ENCODE results near the gene TNK2.
A peak's percentile ranks its signal among the peaks of the same experiment; 100 is the strongest.

TNK2 gene

DNA sequence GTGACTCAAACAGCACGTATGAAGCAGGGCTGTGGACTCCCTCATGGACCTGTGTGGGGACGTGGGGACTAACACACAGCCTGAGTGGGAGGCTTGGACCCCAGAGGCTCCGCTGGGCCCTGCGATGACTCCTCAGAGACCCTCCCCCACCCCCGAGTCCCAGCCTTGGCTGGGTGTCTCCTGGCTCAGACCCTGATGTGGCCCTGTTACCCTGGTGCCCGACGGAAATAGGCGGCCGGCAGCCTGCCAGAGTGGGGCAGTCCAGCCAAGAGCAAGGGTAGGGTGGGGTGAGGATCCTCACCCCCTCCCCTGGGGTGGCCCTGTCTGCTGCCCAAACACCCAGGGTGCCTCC is 15.3 kb downstream of the TNK2 start:
- Histone ChIP-seq H3K36me3 (ENCODE audit: control insufficient read depth, insufficient read depth, low read length) (no peaks in the 10 kb centered on the region), H3K27ac (ENCODE audit: low read depth, low read length) (peak overlapping the region; percentile 63), H3K4me3 (ENCODE audit: low read length) (peak overlapping the region; percentile 37), H3K9ac (ENCODE audit: low read length) (no peak overlapping the region), H3K27me3 (ENCODE audit: control insufficient read depth, insufficient read depth, low read length) (no peaks in the 10 kb centered on the region), H3K4me1 (ENCODE audit: control insufficient read depth, insufficient read depth, low read length) (peaks cover 34% of the 10 kb centered on the region)

DNA sequence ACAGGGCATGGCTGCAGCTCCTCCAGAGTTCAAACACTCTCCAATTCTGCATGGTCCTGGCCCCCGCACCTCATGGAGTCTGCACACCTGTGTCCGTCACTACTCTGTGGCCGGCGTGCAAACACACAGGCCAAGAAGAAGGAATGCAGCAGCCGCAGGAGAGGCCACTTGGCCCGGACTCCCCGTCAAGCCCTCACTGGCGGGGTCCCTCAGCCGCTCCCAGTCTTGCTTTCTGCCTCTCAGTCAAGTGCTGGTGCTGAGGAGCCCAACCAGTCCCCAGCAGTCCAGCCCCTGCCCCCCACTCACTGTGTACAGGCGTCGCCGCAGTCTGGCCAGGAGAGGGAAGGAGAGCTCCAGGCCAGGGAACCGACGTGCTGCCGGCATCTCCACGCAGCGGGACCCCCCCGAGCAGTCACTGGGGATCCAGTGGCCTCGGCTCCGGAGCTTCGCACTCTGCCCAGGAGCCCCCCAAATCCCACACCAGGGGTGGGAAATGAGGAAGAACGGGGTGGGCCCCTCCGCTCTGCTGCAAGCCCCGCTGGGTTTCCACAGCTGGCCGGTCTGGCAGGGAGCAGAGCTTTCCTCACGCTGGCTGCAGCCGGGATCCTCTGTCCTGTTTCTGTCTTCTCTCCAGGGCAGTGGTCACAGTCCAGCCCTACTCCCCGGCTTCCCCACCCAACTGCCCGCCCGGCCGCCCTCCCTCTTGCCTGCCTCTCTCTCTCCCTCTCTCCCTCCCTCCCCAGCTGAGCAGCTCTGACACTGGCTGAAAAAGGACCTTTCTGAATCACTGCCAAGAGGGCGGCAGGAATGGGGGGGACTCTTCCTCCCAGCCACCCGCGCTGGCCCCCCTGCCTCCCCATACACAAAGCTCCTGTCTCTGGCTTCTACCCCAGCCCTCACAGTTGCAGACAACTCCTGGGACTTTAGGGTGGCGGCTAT is 16.0 kb downstream of the TNK2 start:
- peak overlapping the region; percentile 63 for H3K27ac ChIP-seq (ENCODE audit: low read depth, low read length)
- peaks cover 34% of the 10 kb centered on the region for H3K4me1 ChIP-seq (ENCODE audit: control insufficient read depth, insufficient read depth, low read length)
- no peak overlapping the region for H3K9ac ChIP-seq (ENCODE audit: low read length)
- no peaks in the 10 kb centered on the region for H3K36me3 ChIP-seq (ENCODE audit: control insufficient read depth, insufficient read depth, low read length)
- no peaks in the 10 kb centered on the region for H3K27me3 ChIP-seq (ENCODE audit: control insufficient read depth, insufficient read depth, low read length)
- peak overlapping the region; percentile 47 for H3K4me3 ChIP-seq (ENCODE audit: low read length)

DNA sequence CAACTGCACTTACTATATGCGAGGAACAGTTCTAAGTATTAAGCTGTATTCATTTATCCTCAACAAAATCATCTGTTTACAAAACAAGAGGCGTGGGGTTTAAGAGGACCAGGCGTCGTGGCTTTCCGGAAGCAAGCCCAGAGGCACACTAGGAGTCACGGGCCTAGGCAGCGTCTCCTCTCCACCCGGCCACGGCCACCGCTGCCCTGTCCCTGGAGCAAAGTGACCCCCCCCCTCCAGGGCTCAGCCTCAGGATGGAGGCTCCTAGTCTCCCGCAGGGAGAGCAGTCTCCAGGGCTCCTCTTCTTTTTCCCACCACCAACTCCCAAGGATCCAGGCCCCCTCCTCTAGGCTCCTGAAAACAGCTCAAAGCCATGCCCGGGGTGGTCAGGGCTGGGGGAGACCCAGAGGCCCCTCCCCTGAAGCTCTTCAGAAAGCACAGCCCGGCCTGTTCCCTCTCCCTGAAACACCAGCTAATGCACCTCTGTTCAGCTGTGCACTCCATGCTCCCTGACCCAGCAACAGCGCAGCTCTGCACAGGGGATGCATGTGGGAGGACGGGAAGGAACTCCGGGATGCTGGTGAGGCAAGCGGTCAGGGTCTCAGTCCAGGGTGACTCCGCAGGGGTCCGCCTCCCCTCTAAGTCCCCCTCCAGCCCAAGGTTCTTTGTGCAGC is 16.8 kb downstream of the TNK2 start:
- Histone ChIP-seq H3K4me3 (ENCODE audit: low read length) (peak overlapping the region; percentile 47), H3K27ac (ENCODE audit: low read depth, low read length) (no peak overlapping the region), H3K27me3 (ENCODE audit: control insufficient read depth, insufficient read depth, low read length) (no peaks in the 10 kb centered on the region), H3K9ac (ENCODE audit: low read length) (no peak overlapping the region), H3K4me1 (ENCODE audit: control insufficient read depth, insufficient read depth, low read length) (peaks cover 29% of the 10 kb centered on the region), H3K36me3 (ENCODE audit: control insufficient read depth, insufficient read depth, low read length) (no peaks in the 10 kb centered on the region)

DNA sequence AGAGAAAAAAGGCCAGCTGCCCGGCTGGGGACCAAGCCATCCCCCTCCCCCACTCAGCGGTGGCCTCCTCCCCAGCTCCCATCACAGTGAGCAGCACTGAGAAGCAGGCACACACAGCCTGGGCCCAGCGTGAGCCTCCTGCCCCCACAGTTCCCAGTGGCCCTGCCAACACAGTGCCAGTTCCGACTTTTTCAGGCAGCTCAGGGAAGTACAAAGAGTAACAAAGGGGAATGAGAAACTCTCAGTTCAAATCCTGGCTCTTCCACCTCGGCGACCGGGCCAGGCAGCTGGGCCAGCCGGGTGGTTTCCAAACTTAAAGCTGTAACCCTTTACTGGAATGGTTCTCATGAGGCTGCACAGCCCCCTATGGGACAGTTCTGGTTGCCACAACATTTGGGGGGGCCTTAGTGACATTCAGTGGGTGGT is 18.5 kb downstream of the TNK2 start:
- Histone ChIP-seq H3K36me3 (ENCODE audit: control insufficient read depth, insufficient read depth, low read length) (no peaks in the 10 kb centered on the region), H3K4me3 (ENCODE audit: low read length) (no peak overlapping the region), H3K27ac (ENCODE audit: low read depth, low read length) (no peak overlapping the region), H3K27me3 (ENCODE audit: control insufficient read depth, insufficient read depth, low read length) (no peaks in the 10 kb centered on the region), H3K9ac (ENCODE audit: low read length) (no peak overlapping the region), H3K4me1 (ENCODE audit: control insufficient read depth, insufficient read depth, low read length) (peaks cover 22% of the 10 kb centered on the region)

DNA sequence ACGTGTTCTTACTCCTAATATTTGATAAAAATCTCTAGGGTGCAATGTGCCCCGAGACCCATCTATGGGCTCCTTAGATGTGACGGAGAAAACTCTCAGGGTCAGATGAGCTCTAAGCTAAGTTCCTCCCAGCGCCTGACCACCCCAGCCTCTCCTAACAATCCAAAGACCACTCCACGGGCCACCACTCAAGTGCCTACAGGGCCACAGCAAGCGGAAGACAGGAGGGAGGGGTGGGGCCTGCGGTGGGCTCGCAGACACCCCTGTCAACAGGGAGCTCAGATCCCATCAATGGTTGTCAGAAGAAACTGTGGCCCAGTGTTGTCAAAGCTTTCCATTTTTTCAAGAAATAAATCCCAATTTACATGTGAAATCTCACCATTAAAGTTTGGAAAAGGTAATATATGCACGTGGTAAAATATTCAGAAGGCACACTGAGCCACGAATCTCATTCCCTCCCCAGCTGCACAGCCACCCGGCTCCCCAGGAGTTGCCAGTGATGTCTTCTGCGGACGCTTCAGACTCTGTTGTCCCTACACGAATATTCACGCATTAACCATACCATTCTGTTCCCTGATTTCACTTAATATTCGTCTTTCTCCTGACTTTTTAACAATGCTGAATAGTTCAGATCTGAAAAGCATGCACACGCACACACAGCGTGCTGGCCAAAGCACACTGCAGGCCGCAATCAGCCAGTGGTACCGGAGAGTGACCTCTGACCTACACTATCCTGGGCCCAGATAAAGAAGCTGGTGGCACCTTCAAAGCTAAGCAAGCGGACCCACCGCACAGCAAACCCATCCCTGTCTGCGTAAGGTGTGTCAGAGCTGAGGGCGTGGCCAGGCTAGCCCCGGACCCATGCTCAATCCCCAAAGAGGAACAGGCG is 19.1 kb downstream of the TNK2 start:
- no peaks in the 10 kb centered on the region for H3K36me3 ChIP-seq (ENCODE audit: control insufficient read depth, insufficient read depth, low read length)
- H3K27me3 ChIP-seq (ENCODE audit: control insufficient read depth, insufficient read depth, low read length): no peaks in the 10 kb centered on the region
- H3K27ac ChIP-seq (ENCODE audit: low read depth, low read length): no peak overlapping the region
- H3K4me3 ChIP-seq (ENCODE audit: low read length): no peak overlapping the region
- H3K9ac ChIP-seq (ENCODE audit: low read length): no peak overlapping the region
- H3K4me1 ChIP-seq (ENCODE audit: control insufficient read depth, insufficient read depth, low read length): peaks cover 19% of the 10 kb centered on the region

DNA sequence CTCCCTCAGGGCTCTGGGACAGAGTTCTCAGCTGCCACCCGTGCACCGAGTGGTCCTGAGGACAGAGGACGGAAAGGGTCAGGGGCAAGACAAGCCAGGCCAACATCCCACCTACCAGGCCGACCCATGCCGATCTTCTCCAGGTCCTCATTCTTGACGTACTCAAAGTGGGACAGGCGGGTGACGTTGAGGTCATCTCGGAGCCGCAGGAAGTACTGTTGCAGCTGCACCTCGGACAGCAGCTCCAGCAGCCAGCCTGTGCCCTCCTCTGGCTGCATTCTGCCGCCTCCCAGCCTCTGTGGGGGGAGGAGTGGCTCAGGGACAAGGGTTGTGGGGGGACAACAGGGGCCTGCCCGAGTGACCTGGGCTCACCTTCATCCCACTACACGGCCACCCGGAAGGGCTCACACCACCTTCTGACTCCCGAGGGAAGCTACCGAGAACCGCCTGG is 20.0 kb downstream of the TNK2 start:
- no peak overlapping the region for H3K4me3 ChIP-seq (ENCODE audit: low read length)
- H3K4me1 ChIP-seq (ENCODE audit: control insufficient read depth, insufficient read depth, low read length): peaks cover 13% of the 10 kb centered on the region
- H3K27ac ChIP-seq (ENCODE audit: low read depth, low read length): no peak overlapping the region
- peaks cover 3% of the 10 kb centered on the region for H3K36me3 ChIP-seq (ENCODE audit: control insufficient read depth, insufficient read depth, low read length)
- no peak overlapping the region for H3K9ac ChIP-seq (ENCODE audit: low read length)
- H3K27me3 ChIP-seq (ENCODE audit: control insufficient read depth, insufficient read depth, low read length): no peaks in the 10 kb centered on the region

DNA sequence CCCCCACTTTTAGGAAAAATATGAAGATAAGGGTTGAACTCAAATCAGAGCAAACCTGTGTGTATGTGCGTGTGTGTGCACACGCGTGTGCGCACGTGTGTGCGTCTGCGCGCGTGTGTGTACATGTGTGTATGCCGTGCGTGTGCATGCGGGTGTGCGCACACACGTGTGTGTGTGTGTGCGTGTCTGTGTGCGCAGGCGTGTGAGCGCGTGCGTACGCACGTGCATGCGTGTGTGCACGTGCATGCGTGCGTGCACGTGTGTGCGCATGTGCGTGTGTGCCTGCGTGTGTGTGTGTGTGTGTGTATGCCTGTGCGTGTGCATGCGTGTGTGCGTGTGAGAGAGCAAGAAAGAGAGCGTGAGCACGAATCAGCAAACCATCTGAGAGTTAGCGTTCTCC is 20.7 kb downstream of the TNK2 start:
- no peak overlapping the region for H3K27ac ChIP-seq (ENCODE audit: low read depth, low read length)
- no peak overlapping the region for H3K9ac ChIP-seq (ENCODE audit: low read length)
- H3K36me3 ChIP-seq (ENCODE audit: control insufficient read depth, insufficient read depth, low read length): peaks cover 6% of the 10 kb centered on the region
- H3K27me3 ChIP-seq (ENCODE audit: control insufficient read depth, insufficient read depth, low read length): no peaks in the 10 kb centered on the region
- peaks cover 7% of the 10 kb centered on the region for H3K4me1 ChIP-seq (ENCODE audit: control insufficient read depth, insufficient read depth, low read length)
- no peak overlapping the region for H3K4me3 ChIP-seq (ENCODE audit: low read length)

DNA sequence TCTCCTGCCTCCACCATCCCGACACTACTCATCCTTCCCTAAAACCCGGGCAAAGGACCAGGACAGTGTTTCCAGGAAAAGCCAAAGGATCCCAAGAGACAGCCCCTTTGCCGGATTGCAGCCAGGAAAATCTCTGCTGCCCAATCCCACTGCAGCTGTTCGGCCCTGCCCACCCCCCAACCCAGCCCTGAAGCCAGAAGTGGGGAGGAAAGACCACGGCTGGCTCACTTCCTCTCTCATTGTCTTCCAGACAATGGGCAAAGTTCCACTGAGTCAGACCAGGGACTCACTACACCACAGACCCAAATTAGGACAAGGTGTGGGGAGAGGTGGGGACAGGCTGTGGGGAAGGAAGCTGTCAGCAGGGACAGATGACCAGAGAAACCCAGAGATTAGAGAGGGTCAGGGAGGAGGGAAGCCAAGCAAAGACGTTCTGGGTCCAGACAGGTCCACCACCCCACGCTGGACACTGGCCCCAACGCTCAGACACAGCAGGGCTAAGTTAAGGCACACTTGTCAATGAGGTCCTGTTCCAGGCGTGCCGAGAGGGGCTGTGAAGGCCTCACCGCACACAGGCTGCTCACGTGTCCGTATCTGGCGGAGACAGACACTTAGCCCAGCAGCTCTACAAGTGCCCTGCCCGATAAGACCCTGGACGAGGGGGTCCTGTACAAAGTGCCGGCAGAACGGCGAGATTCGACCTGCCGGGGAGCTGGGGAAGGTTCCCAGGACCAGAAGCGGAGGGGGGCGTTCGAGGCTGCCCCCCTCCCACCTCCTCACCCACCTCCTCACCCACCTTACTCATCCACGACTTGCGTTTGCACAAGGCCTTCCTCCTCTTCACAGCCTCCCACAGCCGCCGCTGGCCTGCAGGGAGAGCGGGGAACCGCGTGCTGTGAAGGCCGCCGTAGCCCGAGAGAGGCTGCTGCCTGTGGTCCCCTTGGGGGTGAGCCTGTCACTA is 21.9 kb downstream of the TNK2 start:
- peaks cover 6% of the 10 kb centered on the region for H3K36me3 ChIP-seq (ENCODE audit: control insufficient read depth, insufficient read depth, low read length)
- H3K27me3 ChIP-seq (ENCODE audit: control insufficient read depth, insufficient read depth, low read length): no peaks in the 10 kb centered on the region
- H3K4me3 ChIP-seq (ENCODE audit: low read length): no peak overlapping the region
- no peak overlapping the region for H3K9ac ChIP-seq (ENCODE audit: low read length)
- no peaks in the 10 kb centered on the region for H3K4me1 ChIP-seq (ENCODE audit: control insufficient read depth, insufficient read depth, low read length)
- H3K27ac ChIP-seq (ENCODE audit: low read depth, low read length): no peak overlapping the region

DNA sequence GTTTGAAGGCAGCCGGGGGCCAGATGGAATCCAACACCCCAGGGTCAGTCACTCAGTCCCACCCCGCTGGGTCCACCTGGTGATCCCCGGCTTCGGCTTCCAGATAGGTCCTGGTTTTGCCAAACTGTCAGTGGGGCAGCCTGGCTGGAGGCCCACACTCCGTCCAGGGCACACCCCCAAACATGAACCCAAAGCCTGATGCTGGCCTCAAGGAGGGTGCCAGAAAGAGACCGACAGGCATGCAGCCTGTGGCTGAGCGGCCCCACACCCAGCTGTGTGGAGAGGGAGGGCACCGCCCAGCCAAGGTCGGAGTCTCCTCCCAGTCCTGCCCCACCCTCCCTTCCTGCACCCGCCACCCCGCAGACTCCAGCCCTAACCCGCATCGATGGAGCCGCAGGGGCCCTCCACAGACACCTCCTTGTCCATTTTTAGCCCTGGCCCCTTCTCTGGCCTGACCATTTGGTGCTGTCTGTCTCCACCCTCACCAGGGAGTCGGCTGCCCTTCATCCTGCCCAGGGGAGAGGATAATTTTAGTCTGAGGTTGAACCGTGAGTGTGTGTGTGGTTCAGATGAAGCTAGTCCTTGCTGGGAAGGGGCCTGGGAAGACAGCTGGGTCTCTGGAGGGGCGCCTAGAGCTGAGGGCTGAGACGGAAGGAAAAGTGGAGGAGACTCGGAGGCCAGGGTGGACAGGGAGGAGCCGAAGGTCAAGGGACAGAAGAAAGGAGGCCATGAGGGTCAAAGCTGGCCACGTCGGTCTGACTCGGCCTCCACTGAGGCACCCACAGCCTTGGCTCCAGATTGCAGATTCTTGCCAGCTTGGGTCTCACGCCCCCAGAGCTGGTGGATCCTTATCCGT is 23.1 kb downstream of the TNK2 start:
- no peaks in the 10 kb centered on the region for H3K27me3 ChIP-seq (ENCODE audit: control insufficient read depth, insufficient read depth, low read length)
- H3K4me3 ChIP-seq (ENCODE audit: low read length): no peak overlapping the region
- H3K36me3 ChIP-seq (ENCODE audit: control insufficient read depth, insufficient read depth, low read length): peaks cover 6% of the 10 kb centered on the region
- no peak overlapping the region for H3K9ac ChIP-seq (ENCODE audit: low read length)
- H3K4me1 ChIP-seq (ENCODE audit: control insufficient read depth, insufficient read depth, low read length): no peaks in the 10 kb centered on the region
- H3K27ac ChIP-seq (ENCODE audit: low read depth, low read length): no peak overlapping the region

DNA sequence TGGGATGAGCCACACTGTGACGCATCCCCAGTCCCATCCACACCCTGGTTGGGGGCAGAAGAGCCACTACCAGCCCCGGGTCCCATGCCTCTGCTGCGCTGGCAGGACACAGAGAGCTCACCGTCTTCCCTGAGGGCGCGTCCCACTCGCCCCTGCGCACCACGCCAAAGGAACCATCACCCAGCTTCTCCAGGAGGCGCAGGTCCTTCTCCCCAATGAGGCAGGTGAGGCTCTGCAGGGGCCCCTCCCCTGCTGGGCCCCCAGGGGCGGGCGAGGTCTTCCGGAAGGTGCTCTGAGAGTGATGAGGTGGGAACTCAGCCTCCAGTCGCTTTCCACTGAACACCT is 23.7 kb downstream of the TNK2 start:
- no peak overlapping the region for H3K4me3 ChIP-seq (ENCODE audit: low read length)
- no peak overlapping the region for H3K27ac ChIP-seq (ENCODE audit: low read depth, low read length)
- H3K9ac ChIP-seq (ENCODE audit: low read length): no peak overlapping the region
- peaks cover 9% of the 10 kb centered on the region for H3K36me3 ChIP-seq (ENCODE audit: control insufficient read depth, insufficient read depth, low read length)
- no peaks in the 10 kb centered on the region for H3K4me1 ChIP-seq (ENCODE audit: control insufficient read depth, insufficient read depth, low read length)
- H3K27me3 ChIP-seq (ENCODE audit: control insufficient read depth, insufficient read depth, low read length): no peaks in the 10 kb centered on the region

DNA sequence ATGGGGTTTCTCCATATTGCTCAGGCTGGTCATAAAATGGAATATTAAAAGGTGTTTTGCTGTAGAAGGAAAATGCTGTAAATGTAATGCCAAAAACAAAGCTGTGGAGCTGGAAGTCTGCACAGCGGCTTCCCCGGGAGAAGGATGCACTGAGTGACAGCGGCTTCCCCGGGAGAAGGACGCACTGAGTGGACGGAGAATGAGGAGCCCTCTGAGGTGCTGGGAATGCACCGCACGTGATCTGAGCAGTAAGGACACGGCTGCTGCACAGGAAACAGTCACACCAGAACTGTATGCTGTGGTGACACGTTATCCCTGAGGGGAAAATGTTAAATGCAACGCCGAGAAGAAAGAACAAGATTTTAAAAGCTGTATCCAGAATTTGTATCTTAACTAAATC is 24.6 kb downstream of the TNK2 start:
- no peak overlapping the region for H3K9ac ChIP-seq (ENCODE audit: low read length)
- H3K4me3 ChIP-seq (ENCODE audit: low read length): no peak overlapping the region
- H3K36me3 ChIP-seq (ENCODE audit: control insufficient read depth, insufficient read depth, low read length): peaks cover 12% of the 10 kb centered on the region
- H3K27ac ChIP-seq (ENCODE audit: low read depth, low read length): no peak overlapping the region
- H3K4me1 ChIP-seq (ENCODE audit: control insufficient read depth, insufficient read depth, low read length): no peaks in the 10 kb centered on the region
- no peaks in the 10 kb centered on the region for H3K27me3 ChIP-seq (ENCODE audit: control insufficient read depth, insufficient read depth, low read length)
